Measurements from ENCODE around the gene MACROD2. TPM values are rescaled to one million over a fixed set of nuclear protein-coding genes. Genes with fewer than 3 reads are reported as not detected.

Gene MACROD2
- total RNA-seq, 4 donors from 2014 or later: 2.9 to 11.3 (median 8.0) TPM

DNA sequence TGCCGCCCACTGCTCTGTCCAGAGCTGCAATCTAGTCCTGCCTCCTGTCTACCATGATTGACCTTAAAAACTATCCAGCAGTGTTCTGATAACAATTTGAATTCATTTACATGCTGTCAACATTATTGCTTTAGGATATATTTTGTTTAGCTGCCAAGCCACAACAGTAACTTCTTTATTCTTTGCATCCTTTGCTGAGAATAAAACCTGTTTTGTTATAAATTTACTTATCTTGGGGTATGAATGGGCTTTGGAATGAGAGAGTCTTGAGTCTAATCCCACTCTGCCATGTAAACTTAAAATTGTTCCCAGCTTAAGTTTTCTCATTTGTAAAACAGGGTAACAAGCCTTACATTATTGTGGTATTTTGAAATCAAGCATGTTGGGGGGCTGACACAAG lies 225.7 kb downstream of the MACROD2 start:
- no peak for TF ChIP-seq CTCF (IDR thresholded peaks at IDR 0.05; ENCODE audit: low read depth)

DNA sequence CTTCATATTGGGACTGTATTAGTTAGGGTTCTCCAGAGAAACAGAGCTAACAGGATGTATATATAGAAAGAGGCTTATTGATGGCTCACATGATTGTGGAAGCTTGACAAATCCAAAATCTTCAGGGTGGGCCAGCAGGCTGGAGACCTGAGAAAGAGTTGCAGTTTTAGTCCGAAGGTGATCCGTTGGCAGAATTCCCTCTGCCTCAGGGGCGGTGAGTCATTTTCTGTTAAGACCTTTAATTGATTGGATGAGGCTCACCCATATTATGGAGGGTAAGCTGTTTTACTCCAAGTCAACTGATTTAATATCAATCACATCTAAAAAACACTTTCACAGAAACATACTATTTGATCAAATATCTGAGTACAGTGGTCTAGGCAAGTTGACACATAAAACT lies 228.5 kb downstream of the MACROD2 start:
- no peak for TF ChIP-seq CTCF (IDR thresholded peaks at IDR 0.05; ENCODE audit: low read depth)

DNA sequence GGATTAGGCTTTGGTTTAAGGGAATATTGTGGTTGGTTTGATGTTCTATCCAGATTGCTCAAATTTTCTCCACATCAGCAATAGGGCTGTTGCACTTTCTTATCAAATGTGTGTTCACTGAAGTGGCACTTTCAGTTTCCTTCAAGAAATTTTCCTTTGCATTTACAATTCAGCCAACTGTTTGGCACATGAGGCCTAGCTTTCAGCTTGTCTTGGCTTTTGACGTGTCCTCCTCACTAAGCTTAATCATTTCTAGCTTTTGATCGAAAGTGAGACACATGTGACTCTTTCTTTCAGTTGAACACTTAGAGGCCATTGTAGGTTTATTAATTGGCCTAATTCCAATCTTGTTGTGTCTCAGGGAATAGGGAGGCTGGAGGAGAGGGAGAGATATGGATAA lies 237.3 kb downstream of the MACROD2 start:
- no peak for TF ChIP-seq CTCF (IDR thresholded peaks at IDR 0.05; ENCODE audit: low read depth)

GRCh38 chr20:14234666-14235295 lies 239.5 kb downstream of the MACROD2 start:
- no peak for TF ChIP-seq CTCF (IDR thresholded peaks at IDR 0.05; ENCODE audit: low read depth)

GRCh38 chr20:14235355-14235754 lies 240.0 kb downstream of the MACROD2 start:
- no peak for TF ChIP-seq CTCF (IDR thresholded peaks at IDR 0.05; ENCODE audit: low read depth)

DNA sequence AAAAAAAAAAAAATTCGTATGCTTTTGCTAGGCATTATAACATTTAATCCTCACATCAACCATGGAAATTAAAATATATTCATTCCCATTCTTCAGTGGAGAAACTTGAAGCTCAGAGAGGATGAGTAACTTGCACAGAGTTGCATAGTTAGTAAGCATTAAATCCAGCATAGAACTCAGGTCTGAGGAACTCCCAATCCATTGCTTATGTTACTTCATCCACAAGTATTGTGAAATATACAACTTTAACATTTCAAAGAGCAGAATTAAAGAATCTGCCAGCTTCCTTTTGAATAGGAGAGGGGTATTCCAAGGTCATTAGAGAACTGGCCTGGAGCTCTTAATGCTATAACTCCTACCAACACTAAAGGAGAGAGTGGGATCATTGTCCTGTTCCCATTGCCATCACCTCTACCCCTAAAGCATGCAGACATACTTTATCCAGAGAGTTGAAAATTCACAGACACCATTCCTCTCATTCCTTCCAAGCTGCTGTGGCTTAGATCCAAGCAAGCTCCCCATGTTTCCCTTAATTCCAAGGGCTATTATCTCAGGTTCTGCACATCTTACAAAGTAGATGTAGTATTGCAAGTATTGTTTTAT lies 250.2 kb downstream of the MACROD2 start:
- TF ChIP-seq CTCF (IDR thresholded peaks at IDR 0.05; ENCODE audit: low read depth): no peak

- TF ChIP-seq CTCF (IDR thresholded peaks at IDR 0.05; ENCODE audit: low read depth): no peak
These were observed 264.4 kb downstream of the MACROD2 start for GRCh38 chr20:14259689-14260088.

Measured in subcutaneous adipose tissue (tissue), 4 donors.